OCI-LY7 (cell line): ENCODE data around the gene SCYL3. TPM values are rescaled to one million over a fixed set of nuclear protein-coding genes. Genes with fewer than 3 reads are reported as not detected.

Experiments
- BruUV-seq: library from RNA; stranded (reverse); fragments of 400-500 nt; replicated peaks from 2 replicates; lab custom pipeline; 2021; lab: Mats Ljungman, UMichigan
- CTCF ChIA-PET: fragments of 300-600 bp; sonication (Branson Sonifier 250); formaldehyde crosslinking; loops from one replicate; lab custom pipeline; 2022; ENCODE audit warnings: antibody characterized with exemption; ENCODE audit not compliant: unreplicated experiment; lab: Charles Lee
- POLR2A ChIA-PET: fragments of 300-600 bp; sonication (Branson Sonifier 250); formaldehyde crosslinking; loops from one replicate; lab custom pipeline; 2022; ENCODE audit warnings: antibody characterized with exemption; lab: Charles Lee
- DNase-seq: peaks from one replicate; pipeline ENCODE4 v3.0.0-alpha.2; 2015; ENCODE audit warnings: low spot score
- H2AFZ ChIP-seq: fragments of 200-600 bp; sonication (generic), shearing (Covaris generic); 2 replicates; pipeline ENCODE4 v1.6.1; 2014; ENCODE audit warnings: mild to moderate bottlenecking, antibody characterized with exemption, low read length, moderate library complexity
- H3K27ac ChIP-seq: fragments of 200-600 bp; sonication (generic); 2 replicates; pipeline ENCODE4 v1.5.1; 2014; ENCODE audit warnings: mixed run types, low read depth, mild to moderate bottlenecking, moderate library complexity, low read length, inconsistent platforms; ENCODE audit not compliant: poor library complexity, severe bottlenecking
- H3K36me3 ChIP-seq: fragments of 200-600 bp; sonication (generic); 2 replicates; pipeline ENCODE4 v1.6.1; 2014; ENCODE audit warnings: mild to moderate bottlenecking, antibody characterized with exemption, low read length, moderate library complexity, mixed read lengths; ENCODE audit not compliant: insufficient read depth
- H3K4me1 ChIP-seq: fragments of 200-600 bp; sonication (generic); 2 replicates; pipeline ENCODE4 v1.5.1; 2014; ENCODE audit warnings: mild to moderate bottlenecking, low read length; ENCODE audit not compliant: insufficient read depth, poor library complexity, severe bottlenecking
- H3K4me2 ChIP-seq: fragments of 200-600 bp; sonication (generic); 2 replicates; pipeline ENCODE4 v1.6.1; 2014; ENCODE audit warnings: mild to moderate bottlenecking, low read length
- H3K4me3 ChIP-seq: fragments of 200-600 bp; sonication (generic); 2 replicates; pipeline ENCODE4 v1.5.1; 2014; ENCODE audit warnings: mild to moderate bottlenecking, low read depth, low read length; ENCODE audit not compliant: poor library complexity, severe bottlenecking
- H3K79me2 ChIP-seq: fragments of 200-600 bp; sonication (generic); 2 replicates; pipeline ENCODE4 v1.6.1; 2016; ENCODE audit warnings: low read depth, mild to moderate bottlenecking, low read length, moderate library complexity, mixed read lengths; ENCODE audit not compliant: insufficient read depth
- H3K9me2 ChIP-seq: fragments of 200-600 bp; sonication (generic); 2 replicates; pipeline ENCODE4 v1.6.1; 2016; ENCODE audit warnings: mild to moderate bottlenecking, low read length, mixed read lengths; ENCODE audit not compliant: insufficient read depth
- H3K9me3 ChIP-seq: fragments of 200-600 bp; sonication (generic); 2 replicates; pipeline ENCODE4 v1.6.1; 2014; ENCODE audit warnings: mild to moderate bottlenecking, mixed run types, low read length, mixed read lengths
- H4K20me1 ChIP-seq: fragments of 200-600 bp; sonication (generic); 2 replicates; pipeline ENCODE4 v1.6.1; 2014; ENCODE audit warnings: mild to moderate bottlenecking, antibody characterized with exemption, low read length, moderate library complexity, mixed read lengths; ENCODE audit not compliant: insufficient read depth
- CTCF ChIP-seq: fragments of 200-600 bp; sonication (generic); conservative IDR thresholded peaks from 2 replicates; pipeline ENCODE4 v1.5.1; 2014; ENCODE audit warnings: mild to moderate bottlenecking, antibody characterized with exemption, low read length, moderate library complexity, mixed read lengths
- EZH2phosphoT487 ChIP-seq: fragments of 200-600 bp; sonication (generic); IDR thresholded peaks from 2 replicates; pipeline ENCODE4 v1.6.1; 2018; ENCODE audit warnings: low read depth, borderline replicate concordance, mild to moderate bottlenecking, mixed run types, antibody characterized with exemption, low read length, moderate library complexity, mixed read lengths
- intact Hi-C: fragments of 100-400 bp; cut with micrococcal nuclease; formaldehyde crosslinking; loops from one replicate; pipeline ENCODE4 v1.10.0; 2022; ENCODE audit not compliant: unreplicated experiment
- total RNA-seq, 2 experiments: library from RNA; depleted of rRNA in 1 of 2; stranded (reverse); fragments of >200 nt in 1 of 2; shearing (Covaris generic) in 1 of 2; gene quantifications; 2 replicates each; pipeline ENCODE4 v1.2.3, GENCODE V29; 2014 to 2022

The SCYL3 gene
- total RNA-seq, 2 experiments from 2014 or later: 5.9 to 7.6 TPM

DNA sequence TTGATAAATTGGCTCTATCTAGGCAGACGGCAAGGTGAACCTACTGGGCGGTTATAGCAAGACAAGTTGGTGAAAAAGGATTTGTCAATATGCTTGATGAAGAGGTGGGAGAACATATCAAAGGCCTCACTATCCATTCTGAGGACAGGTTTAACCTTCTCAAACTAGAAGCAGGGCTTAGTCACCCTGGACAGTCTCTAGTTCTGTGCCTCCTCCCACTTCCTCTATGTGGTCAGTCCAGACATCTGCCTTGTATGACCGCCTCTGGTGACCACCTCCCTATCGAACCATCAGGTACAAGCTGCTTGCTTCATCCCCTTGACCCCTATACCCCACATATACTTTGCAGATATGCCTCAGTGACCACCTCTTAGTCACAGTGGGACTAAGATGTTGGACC, 2.3 kb upstream of the SCYL3 start:
- BruUV-seq: no TSS peak
- intact Hi-C loops: no loop called here
- no peak overlapping the region for H3K27ac ChIP-seq
- no peak overlapping the region for H3K4me3 ChIP-seq
- H3K36me3 ChIP-seq: no peaks in the 10 kb centered on the region
- H3K9me2 ChIP-seq: no peaks in the 10 kb centered on the region
- CTCF ChIA-PET: no interaction called here
- peaks cover 16% of the 10 kb centered on the region; the same call in 1 of the 2 replicates for H3K79me2 ChIP-seq
- no peak overlapping the region for H2AFZ ChIP-seq
- POLR2A ChIA-PET: no interaction called here
- H3K4me2 ChIP-seq: no peak overlapping the region
- H4K20me1 ChIP-seq: no peaks in the 10 kb centered on the region
- H3K4me1 ChIP-seq: peaks cover 23% of the 10 kb centered on the region
- no peaks in the 10 kb centered on the region for H3K9me3 ChIP-seq
- no peak for TF ChIP-seq CTCF
- DNase-seq: no peak

DNA sequence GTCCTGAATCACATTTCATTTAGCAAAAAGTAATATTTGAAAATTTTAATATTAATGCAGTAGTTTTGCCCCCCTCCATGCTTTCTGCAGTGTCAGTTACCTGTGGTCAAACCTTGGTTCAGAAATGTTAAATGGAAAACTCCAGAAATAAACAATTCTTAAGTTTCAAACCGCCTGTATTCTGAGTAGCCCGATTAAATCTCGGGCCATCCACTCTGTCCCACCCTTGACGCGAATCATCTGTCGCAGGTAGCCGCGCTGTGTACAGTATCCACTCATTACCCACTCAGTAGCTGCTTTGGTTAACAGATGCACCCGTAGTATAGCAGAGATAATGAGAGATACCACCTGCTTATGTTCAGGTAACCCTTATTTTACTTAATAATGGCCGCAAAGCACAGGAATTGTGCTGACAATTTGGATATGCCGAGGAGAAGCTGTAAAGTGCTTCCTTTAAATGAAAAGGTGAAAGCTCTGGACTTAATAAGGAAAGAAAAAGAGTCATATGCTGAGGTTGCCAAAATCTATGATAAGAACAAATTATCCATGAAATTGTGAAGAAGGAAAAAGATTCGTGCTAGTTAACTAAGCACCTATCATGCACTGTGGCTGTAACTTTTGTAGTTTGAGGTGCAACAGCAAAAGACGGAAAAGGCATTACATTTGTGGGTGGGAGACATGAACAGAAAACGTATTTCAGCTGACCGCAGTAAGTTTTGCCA, 889 bp upstream of the SCYL3 start:
- TSS peak; percentile 100 for BruUV-seq
- CTCF ChIA-PET: interaction anchor here (1.0 to 1.1 kb wide), 3 partner anchors 26 to 180 kb away, joined by 3 read pairs; partner anchors contain the start of gene KIFAP3

More for the DNA sequence above, 889 bp upstream of the SCYL3 start:
- Histone ChIP-seq H3K4me3 (peak overlapping the region; percentile 81), H3K9me2 (no peaks in the 10 kb centered on the region), H3K27ac (peak overlapping the region; percentile 64), H3K4me1 (peaks cover 27% of the 10 kb centered on the region), H3K36me3 (no peaks in the 10 kb centered on the region), H4K20me1 (no peaks in the 10 kb centered on the region), H3K4me2 (peak overlapping the region; percentile 87), H3K9me3 (no peaks in the 10 kb centered on the region), H2AFZ (peak overlapping the region; percentile 98), H3K79me2 (peaks cover 16% of the 10 kb centered on the region; the same call in 1 of the 2 replicates)
- POLR2A ChIA-PET: interaction anchor here (0.6 to 2.8 kb wide), 7 partner anchors 12 to 100 kb away, joined by 3 to 24 read pairs (median 3); partner anchors contain the start of gene METTL18
- TF ChIP-seq EZH2phosphoT487 (no peak), CTCF (no peak)
- intact Hi-C loops: loop anchor here (5.0 kb wide), 3 partner anchors 197 to 787 kb away; partner anchors contain the start of genes ATP1B1 and GORAB
- peak; percentile 6 for DNase-seq
